RWPE2 (cell line): Measurements from ENCODE around the gene TAF10.

ENCODE experiments used
- ATAC-seq: fragments of 200-7000 bp; cut with Tn5 transposase; 3 replicates; pipeline ENCODE4 v1.9.1; 2021; ENCODE audit warnings: low read depth
- DNase-seq: peaks from one replicate; pipeline ENCODE4 v3.0.0-alpha.2; 2020; ENCODE audit warnings: low spot score
- H3K27ac ChIP-seq: fragments of 450-650 bp; 2 replicates; pipeline ENCODE4 v1.5.1; 2017; ENCODE audit warnings: mild to moderate bottlenecking; ENCODE audit not compliant: poor library complexity, severe bottlenecking
- H3K27me3 ChIP-seq: fragments of 250-450 bp; sonication (Bioruptor Pico); 2 replicates; pipeline ENCODE4 v1.5.1; 2021; ENCODE audit warnings: mild to moderate bottlenecking, moderate library complexity; ENCODE audit not compliant: insufficient read depth, poor library complexity, severe bottlenecking
- H3K36me3 ChIP-seq: fragments of 250-450 bp; sonication (Bioruptor Pico); 2 replicates; pipeline ENCODE4 v1.5.1; 2020; ENCODE audit warnings: low read depth, mild to moderate bottlenecking, moderate library complexity
- H3K4me1 ChIP-seq: fragments of 250-450 bp; sonication (Bioruptor Pico); 2 replicates; pipeline ENCODE4 v1.5.1; 2021; ENCODE audit warnings: mild to moderate bottlenecking, moderate library complexity; ENCODE audit not compliant: insufficient read depth, poor library complexity, severe bottlenecking
- H3K4me3 ChIP-seq: fragments of 250-450 bp; sonication (Bioruptor Pico); 2 replicates; pipeline ENCODE4 v1.5.1; 2021; ENCODE audit warnings: mild to moderate bottlenecking, moderate library complexity; ENCODE audit not compliant: severe bottlenecking
- H3K9me3 ChIP-seq: fragments of 250-450 bp; sonication (Bioruptor Pico); 2 replicates; pipeline ENCODE4 v1.5.1; 2021; ENCODE audit warnings: mild to moderate bottlenecking, moderate library complexity; ENCODE audit not compliant: severe bottlenecking
- TF ChIP-seq, protein P1 (sequence below): fragments of 450-650 bp; IDR thresholded peaks from one replicate; pipeline ENCODE4 v1.5.1; 2017; ENCODE audit warnings: mild to moderate bottlenecking, moderate library complexity; ENCODE audit not compliant: poor library complexity, severe bottlenecking

TAF10 gene

DNA sequence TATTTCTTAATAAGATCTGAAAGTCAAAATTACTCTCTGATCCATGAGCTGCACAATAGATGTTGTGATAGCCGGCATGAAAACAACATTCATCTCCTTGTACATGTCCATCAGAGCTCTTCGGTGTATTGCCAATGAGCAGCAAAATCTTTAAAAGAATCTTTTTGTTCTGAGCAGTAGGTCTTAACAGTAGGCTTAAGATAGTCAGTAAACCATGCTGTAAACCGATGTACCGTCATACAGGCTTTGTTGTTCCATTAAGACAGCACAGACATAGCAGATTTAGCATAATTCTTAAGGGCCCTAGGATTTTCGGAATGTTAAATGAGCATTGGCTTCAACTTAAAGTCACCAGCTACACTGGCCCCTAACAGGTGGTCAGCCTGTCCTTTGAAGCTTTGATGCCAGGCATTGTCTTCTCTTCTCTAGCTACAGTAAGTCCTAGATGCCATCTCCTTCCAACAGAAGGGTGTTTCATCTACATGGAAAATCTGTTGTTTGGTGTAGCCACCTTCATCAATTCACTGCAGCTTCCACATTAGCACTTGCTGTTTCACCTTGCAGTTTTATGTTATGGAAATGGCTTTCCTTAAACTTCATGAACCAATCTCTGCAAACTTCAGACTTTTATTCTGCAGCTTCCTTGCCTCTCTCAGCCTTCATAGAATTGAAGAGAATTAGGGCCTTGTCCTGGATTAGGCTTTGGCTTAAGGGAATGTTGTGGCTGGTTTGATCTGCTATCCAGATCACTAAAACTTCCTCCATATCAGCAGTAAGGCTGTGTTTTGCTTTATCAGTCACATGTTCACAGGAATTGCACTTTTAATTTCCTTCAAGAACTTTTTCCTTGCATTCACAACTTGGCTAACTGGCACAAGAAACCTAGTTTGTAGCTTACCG, 37.0 kb downstream of the TAF10 start:
- Histone ChIP-seq H3K4me1 (no peaks in the 10 kb centered on the region), H3K36me3 (no peaks in the 10 kb centered on the region), H3K27ac (no peak overlapping the region), H3K27me3 (no peaks in the 10 kb centered on the region), H3K4me3 (no peak overlapping the region), H3K9me3 (no peaks in the 10 kb centered on the region)
- ATAC-seq = no peak
- TF ChIP-seq, protein P1, sequence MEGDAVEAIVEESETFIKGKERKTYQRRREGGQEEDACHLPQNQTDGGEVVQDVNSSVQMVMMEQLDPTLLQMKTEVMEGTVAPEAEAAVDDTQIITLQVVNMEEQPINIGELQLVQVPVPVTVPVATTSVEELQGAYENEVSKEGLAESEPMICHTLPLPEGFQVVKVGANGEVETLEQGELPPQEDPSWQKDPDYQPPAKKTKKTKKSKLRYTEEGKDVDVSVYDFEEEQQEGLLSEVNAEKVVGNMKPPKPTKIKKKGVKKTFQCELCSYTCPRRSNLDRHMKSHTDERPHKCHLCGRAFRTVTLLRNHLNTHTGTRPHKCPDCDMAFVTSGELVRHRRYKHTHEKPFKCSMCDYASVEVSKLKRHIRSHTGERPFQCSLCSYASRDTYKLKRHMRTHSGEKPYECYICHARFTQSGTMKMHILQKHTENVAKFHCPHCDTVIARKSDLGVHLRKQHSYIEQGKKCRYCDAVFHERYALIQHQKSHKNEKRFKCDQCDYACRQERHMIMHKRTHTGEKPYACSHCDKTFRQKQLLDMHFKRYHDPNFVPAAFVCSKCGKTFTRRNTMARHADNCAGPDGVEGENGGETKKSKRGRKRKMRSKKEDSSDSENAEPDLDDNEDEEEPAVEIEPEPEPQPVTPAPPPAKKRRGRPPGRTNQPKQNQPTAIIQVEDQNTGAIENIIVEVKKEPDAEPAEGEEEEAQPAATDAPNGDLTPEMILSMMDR = no peak
- DNase-seq = no peak

DNA sequence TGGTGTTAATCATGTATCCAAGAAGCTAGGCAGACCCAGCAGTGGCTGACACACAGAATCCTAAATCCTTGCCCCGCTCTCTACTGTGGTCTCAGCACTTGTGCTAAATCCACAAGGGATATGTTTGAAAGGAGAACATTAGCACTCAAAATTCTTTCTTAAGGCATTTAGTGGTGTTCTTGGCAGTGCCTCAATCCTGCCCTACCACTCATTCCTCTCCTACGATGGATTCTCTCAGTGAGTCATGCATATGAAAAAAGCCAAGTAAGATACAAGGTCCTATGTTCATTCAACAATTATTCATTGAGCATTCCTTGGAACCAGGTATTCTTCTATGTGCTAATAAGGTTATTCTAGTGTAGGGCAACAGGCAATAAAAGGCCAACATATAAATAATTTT, 39.8 kb downstream of the TAF10 start:
- TF ChIP-seq, protein P1 = no peak
- no peaks in the 10 kb centered on the region for H3K36me3 ChIP-seq
- no peak overlapping the region for H3K4me3 ChIP-seq
- no peak overlapping the region for H3K27ac ChIP-seq
- H3K27me3 ChIP-seq = no peaks in the 10 kb centered on the region
- no peaks in the 10 kb centered on the region for H3K4me1 ChIP-seq
- H3K9me3 ChIP-seq = no peaks in the 10 kb centered on the region
- DNase-seq = no peak
- ATAC-seq = peak; percentile 52; the same call in 2 of the 3 replicates

DNA sequence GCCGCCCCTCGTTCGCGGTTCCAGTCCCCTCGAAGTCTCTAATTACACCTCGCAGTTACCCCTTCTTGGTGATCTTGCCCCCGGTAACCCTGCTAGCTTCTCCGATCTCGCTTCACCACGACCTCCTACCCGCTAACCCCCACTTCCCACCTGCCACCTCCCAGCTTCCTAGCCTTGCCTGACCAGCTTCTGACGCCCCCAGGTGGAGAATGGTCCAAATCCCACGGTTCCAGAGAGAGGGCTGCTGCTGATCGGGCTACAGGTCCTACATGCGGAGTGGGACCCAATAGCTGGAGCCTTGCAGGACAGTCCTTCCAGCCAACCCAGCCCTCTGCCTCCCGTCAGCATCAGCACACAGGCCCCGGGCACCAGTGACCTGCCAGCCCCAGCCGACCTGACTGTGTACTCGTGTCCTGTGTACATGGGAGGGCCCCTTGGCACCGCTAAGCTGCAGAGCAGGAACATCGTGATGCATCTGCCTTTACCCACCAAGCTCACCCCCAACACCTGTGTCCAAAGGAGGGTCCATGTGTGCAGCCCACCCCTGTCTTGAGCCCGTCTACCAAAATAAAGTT, 40.5 kb downstream of the TAF10 start:
- TF ChIP-seq, protein P1 = no peak
- H3K27ac ChIP-seq = no peak overlapping the region
- ATAC-seq = no peak

DNA sequence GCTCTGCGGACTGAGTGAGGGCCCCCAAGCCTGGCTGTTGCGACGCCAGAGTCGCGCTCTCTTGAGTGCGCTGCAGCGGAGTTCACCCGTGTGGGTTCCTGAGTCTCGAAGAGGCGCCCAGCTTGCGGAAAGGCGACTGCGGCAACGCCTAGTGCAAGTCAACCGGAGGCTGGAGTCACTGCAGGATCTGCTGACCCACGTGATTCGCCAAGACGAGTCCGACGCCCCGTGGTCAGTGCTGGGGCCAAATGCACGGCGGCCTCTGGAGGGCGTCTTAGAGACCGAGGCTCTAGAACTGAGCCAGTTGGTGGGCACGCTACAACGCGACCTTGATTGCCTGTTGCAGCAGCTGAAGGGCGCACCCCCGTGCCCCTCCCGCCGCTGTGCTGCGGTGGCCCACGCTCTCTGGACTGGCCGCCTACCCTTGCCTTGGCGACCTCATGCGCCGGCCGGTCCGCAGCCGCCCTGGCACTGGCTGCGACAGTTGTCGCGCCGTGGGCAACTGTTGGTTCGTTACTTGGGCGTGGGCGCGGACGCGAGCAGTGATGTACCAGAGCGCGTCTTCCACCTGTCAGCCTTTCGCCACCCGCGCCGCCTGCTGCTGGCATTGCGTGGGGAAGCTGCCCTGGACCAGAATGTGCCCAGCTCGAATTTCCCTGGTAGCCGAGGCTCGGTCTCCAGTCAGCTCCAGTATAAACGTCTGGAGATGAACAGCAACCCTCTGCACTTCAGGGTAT, 41.2 kb downstream of the TAF10 start:
- H3K4me1 ChIP-seq = no peaks in the 10 kb centered on the region
- no peak for DNase-seq

More for the DNA sequence above, 40.5 kb downstream of the TAF10 start:
- Histone ChIP-seq H3K4me3 (no peak overlapping the region), H3K4me1 (no peaks in the 10 kb centered on the region), H3K27me3 (no peaks in the 10 kb centered on the region), H3K9me3 (no peaks in the 10 kb centered on the region), H3K36me3 (no peaks in the 10 kb centered on the region)
- DNase-seq = no peak

More for the DNA sequence above, 41.2 kb downstream of the TAF10 start:
- TF ChIP-seq, protein P1 = no peak
- no peaks in the 10 kb centered on the region for H3K9me3 ChIP-seq
- H3K27ac ChIP-seq = no peak overlapping the region
- H3K27me3 ChIP-seq = no peaks in the 10 kb centered on the region
- ATAC-seq = no peak
- no peak overlapping the region for H3K4me3 ChIP-seq
- H3K36me3 ChIP-seq = no peaks in the 10 kb centered on the region
